ENCODE measurements around the gene CNOT3.
"Not testable (repeated sequence)": the region's sequence is repeated elsewhere in the genome, so short reads cannot be mapped to it uniquely, and the experiment has no call there.

The CNOT3 gene

DNA sequence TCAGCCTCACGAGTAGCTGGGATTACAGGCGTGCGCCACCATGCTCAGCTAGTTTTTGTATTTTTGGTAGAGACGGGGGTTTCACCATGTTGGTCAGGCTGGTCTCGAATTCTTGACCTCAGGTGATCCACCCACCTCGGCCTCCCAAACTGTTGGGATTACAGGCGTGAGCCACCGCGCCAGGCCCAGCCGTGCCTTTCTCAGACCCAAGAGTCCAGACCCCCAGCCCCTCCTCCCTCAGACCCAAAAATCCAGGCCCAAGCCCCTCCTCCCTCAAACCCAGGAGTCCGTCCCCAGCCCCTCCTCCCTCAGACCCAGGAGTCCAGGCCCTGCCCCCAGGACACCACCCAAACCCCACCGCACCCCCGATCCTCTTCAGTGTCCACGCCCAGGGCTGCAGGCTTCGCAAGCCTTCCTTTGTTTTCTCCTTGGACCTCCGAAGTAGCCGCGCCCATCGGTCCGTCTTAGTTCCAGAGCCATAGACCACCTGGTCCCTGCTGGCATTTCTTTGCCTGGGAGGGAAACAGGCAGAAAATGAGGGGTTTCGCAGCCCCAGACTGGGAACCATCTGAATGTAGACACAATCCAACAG lies 31.7 kb downstream of the CNOT3 start:
- no peak for DNase-seq (ENCODE audit: low spot score)

DNA sequence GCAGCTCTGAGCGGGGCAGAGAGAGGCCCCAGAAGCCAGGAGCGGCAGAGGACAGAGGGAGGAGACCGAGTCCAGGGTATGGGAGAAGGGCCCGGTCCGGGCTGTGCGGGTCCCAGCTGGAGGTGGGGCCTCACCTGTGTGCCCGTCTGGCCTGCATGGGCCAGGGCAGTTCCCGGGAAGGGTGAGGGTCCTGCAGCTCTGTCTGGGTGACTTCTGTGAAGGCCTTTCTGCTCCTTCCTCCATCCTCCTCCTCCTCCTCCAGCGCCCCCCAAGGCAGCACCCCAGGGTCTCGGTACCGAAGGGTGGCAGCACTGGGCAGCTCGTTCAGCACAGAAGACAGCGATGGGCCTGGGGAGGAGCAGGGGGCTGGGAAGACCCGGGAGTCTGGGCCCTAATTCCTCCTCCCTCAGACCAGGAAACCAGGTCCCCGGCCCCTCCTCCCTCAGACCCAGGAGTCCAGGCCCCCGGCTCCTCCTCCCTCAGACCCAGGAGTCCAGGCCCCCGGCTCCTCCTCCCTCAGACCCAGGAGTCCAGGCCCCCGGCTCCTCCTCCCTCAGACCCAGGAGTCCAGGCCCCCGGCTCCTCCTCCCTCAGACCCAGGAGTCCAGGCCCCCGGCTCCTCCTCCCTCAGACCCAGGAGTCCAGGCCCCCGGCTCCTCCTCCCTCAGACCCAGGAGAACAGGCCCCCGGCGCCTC lies 34.3 kb downstream of the CNOT3 start:
- not testable (repeated sequence) for DNase-seq (ENCODE audit: low spot score)

DNA sequence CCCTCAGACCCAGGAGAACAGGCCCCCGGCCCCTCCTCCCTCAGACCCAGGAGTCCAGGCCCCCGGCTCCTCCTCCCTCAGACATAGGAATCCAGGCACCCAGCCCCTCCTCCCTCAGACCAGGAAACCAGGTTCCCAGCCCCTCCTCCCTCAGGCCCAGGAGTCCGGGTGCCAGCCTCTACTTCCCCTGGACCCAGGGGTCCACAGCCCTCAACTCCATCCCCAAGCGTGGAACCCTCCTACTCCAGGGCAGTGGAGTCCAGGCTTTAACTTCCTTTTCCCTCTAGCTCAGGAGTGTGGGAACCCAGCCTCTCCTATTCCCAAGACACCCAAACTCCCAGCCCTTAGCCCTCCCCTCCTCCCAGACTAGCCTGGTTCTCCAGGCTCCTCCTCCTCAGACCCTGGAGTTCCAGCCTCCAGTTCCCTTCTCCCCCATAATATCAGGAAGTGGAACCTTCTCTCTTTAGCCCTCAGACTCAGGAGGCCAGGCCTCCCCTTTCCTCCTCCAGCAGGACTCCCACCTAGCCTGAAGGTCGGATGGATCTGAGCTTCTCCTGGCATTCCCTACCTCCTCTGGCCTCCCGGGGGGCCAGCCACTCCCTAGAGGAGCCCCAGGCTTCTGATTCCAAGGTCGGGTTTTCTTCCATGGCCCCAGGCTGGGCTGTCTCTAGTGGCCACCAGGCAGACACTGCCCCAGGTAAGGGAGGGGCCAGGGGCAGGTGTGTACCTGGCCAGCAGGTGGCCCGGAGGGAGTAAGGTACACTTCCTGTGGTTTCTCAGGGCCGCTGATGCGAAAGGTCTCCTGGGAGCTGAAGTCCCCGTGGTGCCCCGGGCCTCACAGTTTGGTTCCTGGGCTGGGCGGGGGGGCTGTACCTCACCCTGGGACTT lies 35.2 kb downstream of the CNOT3 start, which contains the start of gene TMC4:
TSS of gene TMC4 (minus strand) at position 690 of the 888 bp plus-strand sequence. CDS start at position 647, 43 bp downstream.
- DNase-seq (ENCODE audit: low spot score) = no peak

DNA sequence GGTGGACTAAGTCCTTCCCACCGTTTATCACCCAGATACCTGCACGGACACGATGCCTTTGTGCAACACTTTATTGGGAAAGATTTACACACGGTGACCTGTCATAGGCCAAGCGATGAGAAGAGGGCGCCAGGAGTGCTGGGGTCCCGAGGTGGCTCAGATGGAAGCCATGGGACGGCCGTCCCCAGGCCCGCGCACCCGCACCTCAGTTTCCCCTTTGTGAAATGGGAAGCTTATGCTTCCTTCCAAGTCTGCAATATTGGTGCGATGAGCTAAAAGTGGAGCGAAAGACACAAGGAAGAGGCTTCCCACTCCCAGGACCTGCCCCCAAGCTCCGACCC lies 35.8 kb downstream of the CNOT3 start:
- no peak for DNase-seq (ENCODE audit: low spot score)

DNA sequence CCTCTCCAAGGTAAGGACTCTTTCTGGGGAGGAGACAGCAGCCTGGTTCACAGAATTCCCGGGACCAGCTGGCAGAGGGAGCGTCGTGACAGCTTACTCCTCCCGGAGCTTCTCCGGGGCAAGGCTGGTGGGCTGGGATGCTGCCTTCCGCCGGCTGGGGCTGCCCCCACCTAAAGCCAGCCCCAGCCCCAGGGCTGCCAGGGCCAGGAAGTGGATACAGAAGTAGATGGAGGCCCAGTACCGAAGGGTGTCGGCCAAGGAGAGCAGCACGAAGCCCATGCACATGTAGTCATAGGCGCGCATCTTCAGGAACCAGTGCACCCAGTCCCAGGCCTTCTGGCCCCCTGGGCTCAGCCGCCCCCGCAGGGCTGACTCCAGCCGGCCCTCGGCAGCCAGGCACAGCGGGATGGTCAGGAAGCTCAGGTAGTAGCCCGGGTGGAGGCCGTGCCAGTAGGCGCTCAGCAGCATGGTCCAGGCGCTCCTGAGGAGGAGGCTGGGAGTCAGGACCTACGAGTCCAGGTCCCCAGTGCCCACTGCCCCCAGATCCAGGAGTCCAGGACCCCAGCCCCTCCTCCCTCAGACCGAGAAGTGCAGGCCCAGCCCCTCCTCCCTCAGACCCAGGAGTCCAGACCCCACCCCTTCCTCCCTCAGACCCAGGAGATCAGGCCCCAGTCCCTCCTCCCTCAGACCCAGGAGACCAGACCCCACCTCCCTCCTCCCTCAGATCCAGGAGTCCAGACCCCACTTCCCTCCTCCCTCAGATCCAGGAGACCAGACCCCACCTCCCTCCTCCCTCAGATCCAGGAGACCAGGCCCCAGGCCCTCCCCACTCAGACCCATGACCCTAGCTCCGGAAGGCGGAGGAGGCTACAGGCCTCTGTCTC lies 36.6 kb downstream of the CNOT3 start:
- peak; percentile 43 for DNase-seq (ENCODE audit: low spot score)

DNA sequence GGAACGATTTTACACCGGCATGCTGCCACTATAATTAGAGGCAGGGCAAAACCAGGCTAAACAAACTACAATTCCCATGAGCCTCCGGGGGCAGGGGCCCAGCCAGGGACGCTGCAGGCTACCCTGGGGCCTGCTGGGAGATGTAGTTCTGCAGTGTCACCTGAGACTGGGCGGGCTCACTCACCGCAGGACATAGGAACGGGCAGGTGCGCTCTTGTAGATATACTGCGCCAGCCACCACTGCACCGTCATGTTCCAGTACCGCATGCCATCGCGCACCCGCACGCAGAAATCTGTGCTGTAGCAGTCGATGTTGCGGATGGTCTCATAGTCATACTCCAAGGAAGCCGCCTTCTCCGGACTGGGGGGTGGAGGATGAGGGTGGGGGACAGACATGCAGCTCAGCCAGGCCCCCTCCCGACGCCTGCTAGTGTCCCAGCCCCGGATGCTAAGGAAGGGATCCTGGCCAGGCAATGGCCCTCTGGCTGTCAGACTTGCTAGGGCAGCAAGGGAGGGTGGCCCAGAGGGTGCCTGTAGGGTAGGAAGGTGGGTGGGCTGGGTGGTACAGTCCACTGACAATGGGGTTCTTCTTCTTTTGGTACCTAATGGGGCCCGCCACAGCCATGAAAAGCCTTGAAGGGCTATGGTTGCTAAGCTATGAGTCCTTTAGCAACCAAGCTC lies 41.2 kb downstream of the CNOT3 start:
- no peak for DNase-seq (ENCODE audit: low spot score)

DNA sequence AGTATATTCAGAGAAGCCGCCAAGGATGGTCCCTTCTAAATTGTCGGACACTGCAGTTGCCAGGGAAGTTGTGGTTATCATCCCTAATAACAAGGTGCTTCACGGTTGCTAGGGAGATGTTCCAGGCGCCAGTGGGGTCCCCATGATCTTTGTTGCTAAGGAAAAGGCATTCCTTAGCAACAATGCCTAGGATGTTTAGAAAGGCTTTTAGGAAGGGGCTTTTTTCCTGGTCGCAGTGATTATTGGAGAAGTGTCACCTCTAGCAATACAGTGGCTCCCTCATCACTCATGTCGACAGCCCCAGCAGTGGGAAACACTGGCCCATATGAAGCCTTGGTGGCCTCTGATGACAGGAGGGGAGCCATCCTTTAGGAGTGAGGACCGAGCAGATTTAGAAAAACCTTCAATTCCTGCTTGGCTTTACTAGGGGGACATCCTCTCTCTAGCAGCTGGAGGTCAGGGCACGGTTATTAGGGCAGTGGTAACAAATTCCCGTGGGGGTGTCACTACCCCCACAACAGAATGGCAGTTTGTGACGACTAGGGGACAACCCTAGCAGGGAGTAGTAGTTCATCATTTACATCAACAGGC lies 41.8 kb downstream of the CNOT3 start:
- no peak for DNase-seq (ENCODE audit: low spot score)

DNA sequence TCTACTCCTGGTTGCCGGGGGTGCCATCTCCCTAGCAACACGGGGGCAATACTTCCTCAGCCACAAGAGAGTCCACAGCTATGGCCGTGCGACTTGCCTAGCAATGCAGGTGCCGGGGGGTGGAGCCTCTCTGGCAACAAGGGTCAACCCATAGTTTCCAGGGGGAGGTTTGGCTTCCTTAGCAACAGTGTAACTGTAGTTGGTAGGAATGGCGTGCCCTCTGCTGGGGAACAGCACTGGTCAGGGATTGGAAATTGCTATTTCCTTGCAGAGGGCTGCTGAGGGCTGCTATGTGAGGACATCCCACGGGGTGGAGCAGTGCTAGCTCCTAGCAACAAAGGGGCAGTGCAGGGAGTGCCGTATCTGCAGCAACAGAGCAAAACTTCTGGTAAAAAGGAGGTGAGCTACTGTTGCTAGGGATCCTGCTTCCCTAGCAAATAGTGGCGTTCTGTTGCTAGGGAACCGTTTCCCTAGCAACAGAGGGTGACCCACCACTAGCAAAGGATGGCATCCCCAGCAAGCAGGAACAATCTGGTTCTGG lies 42.4 kb downstream of the CNOT3 start:
- peak; percentile 26 for DNase-seq (ENCODE audit: low spot score)

DNA sequence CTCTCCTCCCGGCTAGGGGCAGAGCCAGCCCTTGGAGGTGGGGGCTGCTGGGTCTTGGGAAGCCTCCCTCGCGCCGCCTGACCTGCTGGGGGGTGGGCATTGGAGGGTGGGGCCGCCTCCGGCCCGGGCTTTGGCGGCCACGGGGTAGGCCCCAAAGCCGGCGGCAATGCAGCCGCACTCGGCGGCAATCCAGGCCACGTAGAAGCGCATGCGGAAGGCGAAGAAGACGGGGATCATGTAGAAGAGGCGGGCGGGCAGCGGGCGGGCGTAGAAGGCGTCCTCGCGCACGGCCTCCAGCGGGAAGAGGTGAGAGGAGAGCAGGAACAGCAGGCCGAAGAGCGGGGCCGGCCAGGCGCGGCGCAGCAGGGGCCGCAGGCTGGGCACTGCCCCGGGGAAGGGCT lies 43.1 kb downstream of the CNOT3 start:
- no peak for DNase-seq (ENCODE audit: low spot score)

DNA sequence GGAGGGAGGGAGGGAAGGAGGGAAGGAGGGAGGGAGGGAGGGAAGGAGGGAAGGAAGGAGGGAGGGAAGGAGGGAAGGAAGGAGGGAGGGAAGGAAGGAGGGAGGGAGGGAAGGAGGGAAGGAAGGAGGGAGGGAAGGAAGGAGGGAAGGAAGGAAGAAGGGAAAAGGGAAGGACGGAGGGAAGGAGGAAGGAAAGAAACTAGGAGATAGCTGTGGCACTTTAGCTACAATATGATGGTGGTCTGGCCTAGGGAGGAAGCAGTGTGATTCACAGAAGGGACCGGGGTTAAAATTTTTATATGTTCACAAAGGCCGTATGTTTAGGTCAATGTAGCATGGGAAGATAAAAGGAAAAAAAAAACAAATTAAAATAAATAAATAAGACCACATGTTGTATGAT lies 44.3 kb downstream of the CNOT3 start:
- DNase-seq (ENCODE audit: low spot score) = not testable (repeated sequence)

DNA sequence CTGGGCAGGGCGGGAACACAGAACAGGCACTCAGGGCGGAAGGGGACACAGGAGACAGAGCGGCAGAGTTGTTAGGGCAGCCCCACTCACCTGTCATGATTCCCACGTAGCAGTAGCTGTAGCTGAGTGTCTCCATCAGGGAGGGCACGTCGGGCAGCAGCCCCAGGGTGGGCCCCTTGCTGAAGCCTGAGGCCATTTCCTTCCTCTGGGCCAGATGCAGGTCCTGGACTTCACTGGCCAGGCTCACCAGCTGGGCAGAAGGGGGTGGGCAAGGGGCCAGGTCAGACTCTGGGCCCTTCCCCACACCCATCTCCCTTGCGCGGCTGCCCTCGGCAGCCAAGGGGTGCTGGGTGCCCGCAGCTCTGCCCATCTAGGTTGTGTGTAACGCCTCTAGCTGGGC lies 45.9 kb downstream of the CNOT3 start:
- DNase-seq (ENCODE audit: low spot score) = no peak

DNA sequence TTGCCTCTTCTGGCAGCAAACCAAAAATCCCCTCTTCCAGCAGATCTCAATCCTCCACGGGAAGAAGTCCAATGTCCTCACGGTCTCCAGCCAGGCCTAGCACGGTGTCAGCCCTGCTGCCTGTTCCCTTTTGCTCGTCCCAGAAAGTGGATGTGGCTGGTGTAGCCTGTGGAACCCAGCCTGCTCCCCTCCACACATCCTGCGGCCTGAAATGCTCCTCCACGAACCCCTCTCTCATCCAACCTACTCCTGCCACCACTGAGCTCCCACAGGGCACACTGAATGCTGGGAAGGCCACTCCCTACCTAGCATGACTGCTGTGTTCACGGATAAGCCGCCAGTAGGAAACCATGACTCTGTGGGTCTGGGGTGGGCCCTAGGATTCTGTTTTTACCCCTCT lies 48.8 kb downstream of the CNOT3 start:
- no peak for DNase-seq (ENCODE audit: low spot score)

DNA sequence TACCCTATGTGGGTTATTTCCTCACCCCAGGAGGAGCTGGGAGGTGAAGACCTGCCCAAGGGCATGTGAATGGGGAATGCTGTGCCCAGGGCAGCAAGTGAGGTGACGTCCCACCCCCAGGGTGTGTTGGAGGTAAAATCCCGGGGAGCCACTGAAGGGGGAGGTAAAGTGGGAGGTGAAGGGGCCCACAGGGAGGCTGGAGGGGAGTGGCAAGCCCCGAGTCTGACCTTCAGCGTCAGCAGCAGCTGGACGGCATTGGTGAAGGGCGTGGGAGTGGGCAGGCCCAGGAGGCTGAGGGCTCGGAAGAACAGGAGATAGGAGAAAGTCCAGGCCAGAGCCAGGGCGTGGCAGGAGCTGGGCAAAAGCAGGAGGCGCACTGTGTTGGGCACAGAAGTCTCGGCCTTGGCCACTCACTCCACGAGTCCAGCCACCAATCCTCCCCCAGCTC lies 49.4 kb downstream of the CNOT3 start:
- no peak for DNase-seq (ENCODE audit: low spot score)

DNA sequence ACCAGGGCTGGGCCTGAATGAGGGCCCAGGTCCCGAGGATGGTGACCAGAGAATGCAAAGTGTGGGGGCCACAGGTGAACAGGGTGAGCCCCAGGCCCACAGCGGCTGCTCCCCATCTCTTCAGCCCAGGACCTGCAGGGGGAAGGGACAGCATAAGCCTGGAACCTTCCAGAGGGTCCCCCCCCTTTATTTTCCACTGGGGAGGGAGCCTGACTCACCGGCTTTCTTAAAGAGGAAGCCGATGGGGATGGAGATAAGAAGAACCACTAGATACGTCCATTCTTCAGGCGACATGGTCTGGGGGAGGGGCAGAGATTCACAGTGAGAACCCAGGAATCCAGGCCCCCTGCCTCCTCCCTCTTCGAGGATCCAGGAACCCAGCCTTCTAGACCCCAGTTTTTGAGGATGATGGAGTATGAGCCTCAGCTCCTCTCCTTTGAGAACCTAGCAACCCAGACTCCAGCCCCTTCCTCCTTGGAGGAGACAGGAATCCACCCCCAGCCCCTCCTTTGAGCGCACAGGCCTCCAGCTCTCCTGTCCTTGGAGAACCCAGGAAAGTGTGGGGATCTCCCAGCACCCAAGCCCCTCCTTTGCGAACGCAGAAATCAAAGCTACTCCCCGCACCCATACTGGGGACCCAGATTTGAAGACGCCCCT lies 50.8 kb downstream of the CNOT3 start:
- DNase-seq (ENCODE audit: low spot score) = no peak

DNA sequence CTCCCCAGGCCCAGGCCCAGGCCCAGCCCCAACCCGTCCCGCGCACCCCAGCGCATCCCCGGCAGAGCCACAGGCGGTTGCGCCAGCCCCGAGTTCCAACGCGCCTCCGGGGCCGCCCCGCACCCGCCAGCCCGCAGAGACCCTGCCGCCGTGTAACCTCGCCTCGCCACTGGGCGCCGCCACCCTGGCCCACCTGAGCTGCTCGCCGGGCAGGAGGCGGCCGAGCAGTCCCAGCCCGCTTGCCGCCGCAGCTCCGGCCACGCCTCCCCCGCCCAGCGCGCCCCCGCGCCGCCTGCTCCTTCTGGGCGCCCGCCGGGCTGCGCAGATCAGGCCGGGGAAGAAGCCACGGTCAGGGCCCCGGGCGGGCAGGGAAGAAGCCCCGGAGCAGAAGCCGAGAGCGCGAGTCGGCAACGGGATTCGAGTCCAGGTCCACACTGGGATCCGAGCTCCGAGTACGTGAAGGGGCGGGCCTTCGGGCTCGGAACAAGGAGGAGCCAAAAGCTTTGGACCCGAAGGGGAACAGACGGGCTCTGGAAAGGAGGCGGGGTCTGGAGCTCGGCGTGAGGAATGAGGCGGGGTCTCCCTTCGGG lies 51.7 kb downstream of the CNOT3 start, which contains the start of gene MBOAT7:
TSS of gene MBOAT7 (minus strand) at position 436 of the 590 bp plus-strand sequence. CDS start 1,072 bp downstream, outside the sequence.
- no peak for DNase-seq (ENCODE audit: low spot score)

DNA sequence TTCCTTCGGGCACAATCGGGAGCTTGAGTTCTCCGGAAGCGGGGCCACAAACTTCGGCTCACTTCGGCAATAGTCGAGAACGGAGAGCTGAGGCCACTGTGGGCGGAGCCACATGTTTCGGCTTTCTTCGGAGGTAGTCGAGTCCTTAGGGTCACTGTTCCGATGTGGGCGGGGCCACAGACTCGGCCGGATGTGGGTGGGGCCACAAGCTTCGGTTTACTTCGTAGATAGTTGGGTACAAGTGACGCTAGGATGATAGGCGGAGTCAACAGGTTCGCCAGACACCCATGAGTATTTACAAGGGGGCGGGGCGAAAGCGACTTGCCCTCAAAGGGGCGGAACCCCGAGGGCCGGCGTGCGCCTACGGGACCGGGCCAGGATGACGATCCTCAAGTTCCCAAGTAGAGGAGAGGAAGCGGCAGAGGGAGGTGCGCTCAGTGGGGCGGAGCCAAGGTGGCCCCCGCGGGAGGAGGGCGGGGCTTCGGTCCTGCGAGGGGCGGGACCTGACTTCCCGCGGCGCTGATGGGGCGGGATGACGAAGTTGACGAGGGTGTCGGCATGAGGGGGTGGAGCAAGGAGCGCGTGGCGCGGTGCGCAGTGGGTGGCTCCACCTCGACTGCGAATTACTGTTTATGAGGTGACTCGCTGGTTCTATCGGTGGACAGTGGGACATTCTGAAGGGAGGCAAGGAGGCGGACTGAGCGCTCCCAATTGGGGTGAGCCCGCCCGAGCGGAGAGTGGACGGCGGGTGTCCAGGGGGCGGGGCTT lies 52.4 kb downstream of the CNOT3 start:
- DNase-seq (ENCODE audit: low spot score) = peak; percentile 98

DNA sequence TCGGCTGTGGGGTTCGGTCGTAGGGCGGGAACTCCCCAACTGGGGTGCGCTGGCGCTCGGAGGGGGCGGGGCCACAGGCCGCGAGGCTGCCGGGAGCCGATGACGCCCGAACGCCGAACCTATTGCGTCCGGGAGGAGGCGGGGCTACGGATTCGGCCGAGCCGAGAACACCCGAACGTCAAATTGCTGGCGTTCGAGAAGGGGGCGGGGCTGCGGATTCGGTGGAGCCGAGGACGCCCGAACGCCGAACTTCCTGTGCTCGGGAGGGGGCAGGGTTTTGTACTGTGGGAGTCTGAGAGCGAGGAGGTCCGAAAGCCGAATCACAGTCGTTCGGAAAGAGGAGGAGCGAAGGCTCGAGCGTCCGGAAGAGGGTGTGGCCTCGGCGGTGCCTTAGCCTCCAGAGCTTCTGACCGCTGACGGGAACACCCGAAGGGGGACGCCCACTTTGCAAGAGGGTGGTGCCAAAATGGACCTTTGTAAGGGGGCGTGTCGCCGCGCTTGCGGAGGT lies 53.0 kb downstream of the CNOT3 start:
- DNase-seq (ENCODE audit: low spot score) = peak; percentile 95
